Measurements from ENCODE around the gene OTOS. TPM values are rescaled to one million over a fixed set of nuclear protein-coding genes. Genes with fewer than 3 reads are reported as not detected.

OTOS gene
- total and polyA plus RNA-seq, 9 of the 15 experiments (the other 6 are each of a cell fraction or from before 2014, with no cell fraction given), result not detected

- Histone ChIP-seq H3K9me1 (ENCODE audit: control insufficient read depth, insufficient read depth, low read length) (no peaks in the 10 kb centered on the region), H3K27ac (ENCODE audit: extremely low read depth, low read depth, low read length) (no peak overlapping the region), H3K4me3 (no peak overlapping the region), H3K79me2 (ENCODE audit: control insufficient read depth, insufficient read depth, low read length) (no peaks in the 10 kb centered on the region), H3K4me1 (replicated peaks in 1 of 2; ENCODE audit: control insufficient read depth in 2 of 2, insufficient read depth in 2 of 2, low read length in 2 of 2) (no peaks in the 10 kb centered on the region), H3K36me3 (ENCODE audit: control insufficient read depth, insufficient read depth, low read length) (no peaks in the 10 kb centered on the region), H3K9ac (ENCODE audit: insufficient read depth in 1 of 2, low read depth in 2 of 2, low read length in 2 of 2) (no peak overlapping the region), H3K27me3 (ENCODE audit: control insufficient read depth in 2 of 2, insufficient read depth in 2 of 2, low read length in 2 of 2) (peaks cover 0 to 26% of the 10 kb centered on the region in 2 experiments; a peak in 3 of 5 replicates), H4K20me1 (replicated peaks; ENCODE audit: control insufficient read depth, insufficient read depth, low read length) (no peaks in the 10 kb centered on the region), H2AFZ (ENCODE audit: low read depth, low read length) (no peak overlapping the region), H3K9me3 (replicated peaks; ENCODE audit: control insufficient read depth, insufficient read depth, low read depth, low read length) (no peaks in the 10 kb centered on the region), H3K4me2 (ENCODE audit: insufficient read depth, low read length) (no peak overlapping the region)
- 0% methylated on average over 6 of the region's 6 CpGs for WGBS (ENCODE audit: insufficient coverage, low coverage, missing lambda C conversion rate)
- in situ Hi-C loops (cut with MboI), result no loop called here
- CTCF ChIA-PET (ENCODE audit: low intra/inter-chr PET ratio), result no interaction called here
- TF ChIP-seq POLR2H (tag; IDR thresholded peaks at IDR 0.05; ENCODE audit: low read depth) (no peak), MYNN (IDR thresholded peaks at IDR 0.05) (no peak), MYNN (CRISPR knock-in tag; IDR thresholded peaks at IDR 0.05) (no peak), RCOR1 (IDR thresholded peaks at IDR 0.05; ENCODE audit: borderline replicate concordance in 1 of 2, low read depth in 2 of 2, low read length in 2 of 2) (no peak)
- TF ChIP-seq, protein P1, sequence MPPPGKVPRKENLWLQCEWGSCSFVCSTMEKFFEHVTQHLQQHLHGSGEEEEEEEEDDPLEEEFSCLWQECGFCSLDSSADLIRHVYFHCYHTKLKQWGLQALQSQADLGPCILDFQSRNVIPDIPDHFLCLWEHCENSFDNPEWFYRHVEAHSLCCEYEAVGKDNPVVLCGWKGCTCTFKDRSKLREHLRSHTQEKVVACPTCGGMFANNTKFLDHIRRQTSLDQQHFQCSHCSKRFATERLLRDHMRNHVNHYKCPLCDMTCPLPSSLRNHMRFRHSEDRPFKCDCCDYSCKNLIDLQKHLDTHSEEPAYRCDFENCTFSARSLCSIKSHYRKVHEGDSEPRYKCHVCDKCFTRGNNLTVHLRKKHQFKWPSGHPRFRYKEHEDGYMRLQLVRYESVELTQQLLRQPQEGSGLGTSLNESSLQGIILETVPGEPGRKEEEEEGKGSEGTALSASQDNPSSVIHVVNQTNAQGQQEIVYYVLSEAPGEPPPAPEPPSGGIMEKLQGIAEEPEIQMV (tag; conservative IDR thresholded peaks at IDR 0.05; ENCODE audit: low read depth), result no peak
- intact Hi-C loops (cut with micrococcal nuclease), result no loop called here
- POLR2A ChIA-PET, result no interaction called here
- FAIRE-seq (no peak), DNase-seq (ENCODE audit: extremely low read depth in 1 of 4, low spot score in 3 of 4) (no peak), ATAC-seq (no peak)
- no TSS peak for BruUV-seq (replicated peaks)
These were observed 26.2 kb downstream of the OTOS start for GRCh38 chr2:240114233-240114632.
